Measurements from ENCODE around the gene PYGB.
"Not testable (repeated sequence)": the region's sequence is repeated elsewhere in the genome, so short reads cannot be mapped to it uniquely, and the experiment has no call there.

PYGB gene

GRCh38 chr20:25238319-25239037 is 9.4 kb upstream of the PYGB start:
- Histone ChIP-seq H3K27me3 (replicated peaks) (no peaks in the 10 kb centered on the region), H3K36me3 (replicated peaks) (no peaks in the 10 kb centered on the region), H3K27ac (peak overlapping the region; percentile 99), H3K4me3 (ENCODE audit: low read depth, low read length) (no peak overlapping the region)
- no peak for TF ChIP-seq CTCF (IDR thresholded peaks at IDR 0.05; ENCODE audit: low read depth, low read length, missing control alignments)
- peak; percentile 75 for DNase-seq
- in situ Hi-C loops (cut with HindIII; ENCODE audit: low pct_ligation_motif_present, low sequenced_read_pairs): no loop called here

- Histone ChIP-seq H3K27ac (peak overlapping the region; percentile 99), H3K4me3 (ENCODE audit: low read depth, low read length) (no peak overlapping the region), H3K27me3 (replicated peaks) (no peaks in the 10 kb centered on the region), H3K36me3 (replicated peaks) (no peaks in the 10 kb centered on the region)
- in situ Hi-C loops (cut with HindIII; ENCODE audit: low pct_ligation_motif_present, low sequenced_read_pairs): no loop called here
- DNase-seq: no peak
- TF ChIP-seq CTCF (IDR thresholded peaks at IDR 0.05; ENCODE audit: low read depth, low read length, missing control alignments): no peak
These were observed 8.2 kb upstream of the PYGB start for GRCh38 chr20:25239387-25240370.

- H3K4me3 ChIP-seq (ENCODE audit: low read depth, low read length); DNase-seq; H3K27me3 ChIP-seq (replicated peaks); H3K36me3 ChIP-seq (replicated peaks); H3K27ac ChIP-seq; in situ Hi-C loops (cut with HindIII; ENCODE audit: low pct_ligation_motif_present, low sequenced_read_pairs): not testable (repeated sequence)
These were observed 6.8 kb upstream of the PYGB start for GRCh38 chr20:25240851-25241658.

- H3K27me3 ChIP-seq (replicated peaks); H3K4me3 ChIP-seq (ENCODE audit: low read depth, low read length); in situ Hi-C loops (cut with HindIII; ENCODE audit: low pct_ligation_motif_present, low sequenced_read_pairs); H3K36me3 ChIP-seq (replicated peaks); H3K27ac ChIP-seq; DNase-seq: not testable (repeated sequence)
These were observed 6.3 kb upstream of the PYGB start for GRCh38 chr20:25241659-25241955.

- no peak for TF ChIP-seq CTCF (IDR thresholded peaks at IDR 0.05; ENCODE audit: low read depth, low read length, missing control alignments)
- H3K36me3 ChIP-seq (replicated peaks): no peaks in the 10 kb centered on the region
- no peaks in the 10 kb centered on the region for H3K27me3 ChIP-seq (replicated peaks)
- no peak overlapping the region for H3K27ac ChIP-seq
- H3K4me3 ChIP-seq (ENCODE audit: low read depth, low read length): no peak overlapping the region
- DNase-seq: no peak
- in situ Hi-C loops (cut with HindIII; ENCODE audit: low pct_ligation_motif_present, low sequenced_read_pairs): no loop called here
These were observed 5.7 kb upstream of the PYGB start for GRCh38 chr20:25242231-25242630.

GRCh38 chr20:25243416-25243979 is 4.4 kb upstream of the PYGB start:
- H3K27me3 ChIP-seq (replicated peaks): no peaks in the 10 kb centered on the region
- no peak for DNase-seq
- in situ Hi-C loops (cut with HindIII; ENCODE audit: low pct_ligation_motif_present, low sequenced_read_pairs): no loop called here

More at GRCh38 chr20:25243416-25243979, 4.4 kb upstream of the PYGB start:
- Histone ChIP-seq H3K36me3 (replicated peaks) (no peaks in the 10 kb centered on the region), H3K27ac (no peak overlapping the region), H3K4me3 (ENCODE audit: low read depth, low read length) (no peak overlapping the region)
- TF ChIP-seq CTCF (IDR thresholded peaks at IDR 0.05; ENCODE audit: low read depth, low read length, missing control alignments): no peak

Data from brain microvascular endothelial cell (primary cell).